ENCODE data around the gene FADS3.

DNA sequence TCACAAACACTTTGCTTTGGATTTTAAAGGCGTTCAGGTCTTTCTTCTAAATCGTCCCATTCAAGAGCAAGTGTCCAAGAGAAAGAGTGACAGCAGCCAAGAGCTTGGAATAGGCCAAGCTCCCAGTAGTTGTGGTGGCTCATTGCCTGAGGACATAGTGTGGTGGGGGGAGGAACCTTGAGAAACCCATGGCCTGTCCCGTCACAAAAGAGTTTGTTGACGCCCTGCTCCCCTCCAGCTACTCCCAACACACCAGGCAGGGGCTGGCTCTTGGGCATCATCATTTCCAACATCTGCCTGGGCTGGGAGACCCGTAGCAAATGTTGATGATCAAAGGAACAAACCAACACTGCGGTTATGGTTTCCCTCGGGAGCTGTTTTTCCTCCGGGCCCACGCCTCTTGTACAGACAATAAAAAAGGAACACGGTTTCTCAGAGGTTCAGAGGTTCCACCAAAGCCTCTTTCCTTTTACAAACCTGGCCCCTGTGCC lies 20.8 kb downstream of the FADS3 start:
- TF ChIP-seq, protein P1, sequence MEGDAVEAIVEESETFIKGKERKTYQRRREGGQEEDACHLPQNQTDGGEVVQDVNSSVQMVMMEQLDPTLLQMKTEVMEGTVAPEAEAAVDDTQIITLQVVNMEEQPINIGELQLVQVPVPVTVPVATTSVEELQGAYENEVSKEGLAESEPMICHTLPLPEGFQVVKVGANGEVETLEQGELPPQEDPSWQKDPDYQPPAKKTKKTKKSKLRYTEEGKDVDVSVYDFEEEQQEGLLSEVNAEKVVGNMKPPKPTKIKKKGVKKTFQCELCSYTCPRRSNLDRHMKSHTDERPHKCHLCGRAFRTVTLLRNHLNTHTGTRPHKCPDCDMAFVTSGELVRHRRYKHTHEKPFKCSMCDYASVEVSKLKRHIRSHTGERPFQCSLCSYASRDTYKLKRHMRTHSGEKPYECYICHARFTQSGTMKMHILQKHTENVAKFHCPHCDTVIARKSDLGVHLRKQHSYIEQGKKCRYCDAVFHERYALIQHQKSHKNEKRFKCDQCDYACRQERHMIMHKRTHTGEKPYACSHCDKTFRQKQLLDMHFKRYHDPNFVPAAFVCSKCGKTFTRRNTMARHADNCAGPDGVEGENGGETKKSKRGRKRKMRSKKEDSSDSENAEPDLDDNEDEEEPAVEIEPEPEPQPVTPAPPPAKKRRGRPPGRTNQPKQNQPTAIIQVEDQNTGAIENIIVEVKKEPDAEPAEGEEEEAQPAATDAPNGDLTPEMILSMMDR (IDR thresholded peaks at IDR 0.05), result no peak
- TF ChIP-seq POLR2A (IDR thresholded peaks at IDR 0.05), result no peak

Data from tibial nerve (tissue), 3 donors.